BE2C (cell line): ENCODE measurements around the gene CADM2.

Source experiments
- DNase-seq: peaks from one replicate; pipeline ENCODE4 v3.0.0-alpha.2; 2020
- H3K27me3 ChIP-seq: fragments of 250-450 bp; sonication (Bioruptor Pico); 2 replicates; pipeline ENCODE4 v1.5.1; 2020; ENCODE audit warnings: mild to moderate bottlenecking
- H3K36me3 ChIP-seq: fragments of 250-450 bp; sonication (Bioruptor Pico); 2 replicates; pipeline ENCODE4 v1.5.1; 2020; ENCODE audit warnings: mild to moderate bottlenecking
- H3K4me1 ChIP-seq: fragments of 250-450 bp; sonication (Bioruptor Pico); 2 replicates; pipeline ENCODE4 v1.5.1; 2020
- H3K4me3 ChIP-seq: 2 replicates; pipeline ENCODE4 v1.5.1; 2011; ENCODE audit warnings: low read depth, low read length
- H3K9me3 ChIP-seq: fragments of 250-450 bp; sonication (Bioruptor Pico); 2 replicates; pipeline ENCODE4 v1.5.1; 2020
- TF ChIP-seq, protein P1 (sequence below): IDR thresholded peaks from 2 replicates; pipeline ENCODE4 v1.5.1; 2012; ENCODE audit warnings: mild to moderate bottlenecking, low read depth, low read length

Gene CADM2

DNA sequence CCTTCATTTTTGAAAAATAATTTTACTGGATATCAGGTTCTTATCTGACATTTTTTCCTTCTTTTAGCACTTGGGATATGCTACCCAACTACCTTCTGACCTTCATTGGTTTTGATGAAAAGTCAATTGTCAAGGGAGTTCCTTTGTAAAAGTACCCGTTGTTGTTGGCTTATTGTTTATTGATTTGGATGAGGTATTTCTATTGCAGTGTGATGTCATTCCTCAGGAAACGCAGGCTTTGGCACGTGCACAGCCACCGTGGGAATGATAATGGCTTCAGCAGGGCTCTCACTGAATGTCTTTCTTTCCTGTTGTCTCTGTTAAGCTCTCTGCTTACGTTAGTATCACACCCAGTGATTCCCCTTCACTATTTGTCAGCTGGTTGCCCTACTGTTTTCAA, 944.6 kb downstream of the CADM2 start:
- TF ChIP-seq, protein P1, sequence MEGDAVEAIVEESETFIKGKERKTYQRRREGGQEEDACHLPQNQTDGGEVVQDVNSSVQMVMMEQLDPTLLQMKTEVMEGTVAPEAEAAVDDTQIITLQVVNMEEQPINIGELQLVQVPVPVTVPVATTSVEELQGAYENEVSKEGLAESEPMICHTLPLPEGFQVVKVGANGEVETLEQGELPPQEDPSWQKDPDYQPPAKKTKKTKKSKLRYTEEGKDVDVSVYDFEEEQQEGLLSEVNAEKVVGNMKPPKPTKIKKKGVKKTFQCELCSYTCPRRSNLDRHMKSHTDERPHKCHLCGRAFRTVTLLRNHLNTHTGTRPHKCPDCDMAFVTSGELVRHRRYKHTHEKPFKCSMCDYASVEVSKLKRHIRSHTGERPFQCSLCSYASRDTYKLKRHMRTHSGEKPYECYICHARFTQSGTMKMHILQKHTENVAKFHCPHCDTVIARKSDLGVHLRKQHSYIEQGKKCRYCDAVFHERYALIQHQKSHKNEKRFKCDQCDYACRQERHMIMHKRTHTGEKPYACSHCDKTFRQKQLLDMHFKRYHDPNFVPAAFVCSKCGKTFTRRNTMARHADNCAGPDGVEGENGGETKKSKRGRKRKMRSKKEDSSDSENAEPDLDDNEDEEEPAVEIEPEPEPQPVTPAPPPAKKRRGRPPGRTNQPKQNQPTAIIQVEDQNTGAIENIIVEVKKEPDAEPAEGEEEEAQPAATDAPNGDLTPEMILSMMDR, result no peak
- H3K4me1 ChIP-seq, result no peaks in the 10 kb centered on the region
- no peaks in the 10 kb centered on the region for H3K9me3 ChIP-seq

DNA sequence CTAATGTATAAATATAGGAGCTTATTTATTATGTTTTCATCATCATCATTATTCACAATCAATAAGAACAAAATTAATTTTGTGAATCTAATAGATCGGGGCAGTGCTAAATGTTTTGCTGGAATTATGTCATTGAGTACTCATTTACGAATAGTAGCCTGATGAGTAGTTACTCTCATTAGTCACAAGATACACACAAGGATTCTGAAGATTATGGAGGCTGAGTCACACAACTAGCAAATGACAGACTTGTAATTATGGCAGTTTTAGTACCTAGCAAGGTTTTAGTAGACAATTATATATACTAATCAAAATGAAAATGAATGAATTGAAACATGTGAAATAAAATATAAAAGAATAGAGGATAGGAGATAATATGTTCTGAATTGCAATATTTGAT, 954.2 kb downstream of the CADM2 start:
- TF ChIP-seq, protein P1, result no peak
- no peaks in the 10 kb centered on the region for H3K27me3 ChIP-seq

More for the DNA sequence above, 944.6 kb downstream of the CADM2 start:
- no peaks in the 10 kb centered on the region for H3K36me3 ChIP-seq
- no peak for DNase-seq
- H3K27me3 ChIP-seq, result no peaks in the 10 kb centered on the region
- no peak overlapping the region for H3K4me3 ChIP-seq

DNA sequence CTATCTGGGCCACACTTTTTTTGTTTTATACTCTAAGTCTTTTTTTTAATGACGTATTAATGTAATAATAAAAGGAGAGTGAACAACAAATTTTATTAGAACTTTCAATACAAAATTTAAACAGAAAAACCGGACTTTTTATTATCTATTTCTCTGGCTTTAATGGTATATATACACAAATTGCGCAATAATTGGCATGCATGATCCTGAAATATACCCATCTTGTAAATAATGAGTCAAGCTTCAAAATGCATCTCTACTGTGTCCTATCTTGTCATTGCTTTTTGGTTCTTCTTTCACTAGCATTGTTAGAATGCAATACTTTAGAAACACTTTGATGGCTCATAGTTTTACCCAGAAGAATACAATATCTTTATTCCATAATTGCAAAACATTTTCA, 963.6 kb downstream of the CADM2 start:
- Histone ChIP-seq H3K27me3 (no peaks in the 10 kb centered on the region), H3K36me3 (no peaks in the 10 kb centered on the region), H3K4me3 (no peak overlapping the region), H3K4me1 (no peaks in the 10 kb centered on the region; the same call in 1 of the 2 replicates), H3K9me3 (no peaks in the 10 kb centered on the region)
- no peak for DNase-seq
- TF ChIP-seq, protein P1, result no peak

More for the DNA sequence above, 954.2 kb downstream of the CADM2 start:
- Histone ChIP-seq H3K36me3 (no peaks in the 10 kb centered on the region; the same call in 1 of the 2 replicates), H3K4me3 (no peak overlapping the region), H3K4me1 (no peaks in the 10 kb centered on the region), H3K9me3 (no peaks in the 10 kb centered on the region)
- DNase-seq, result no peak

DNA sequence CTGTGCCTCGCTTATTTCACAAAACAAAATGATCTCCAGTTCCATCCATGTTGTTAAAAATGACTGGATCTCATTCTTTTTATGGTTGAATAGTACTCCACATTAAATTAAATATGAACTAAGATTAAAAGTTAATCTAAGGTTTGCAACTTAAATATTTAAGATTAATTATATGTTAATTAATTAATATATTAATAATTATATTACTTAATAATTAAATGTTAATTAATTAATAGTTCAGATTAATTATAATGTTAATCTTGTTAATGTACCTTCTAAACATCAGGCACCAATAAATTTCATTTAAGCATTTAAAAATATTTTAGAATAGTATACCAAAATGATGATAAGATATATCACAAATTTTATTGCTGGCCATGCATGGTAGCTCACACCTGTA, 971.9 kb downstream of the CADM2 start:
- no peak for DNase-seq
- Histone ChIP-seq H3K36me3 (no peaks in the 10 kb centered on the region), H3K4me3 (no peak overlapping the region), H3K27me3 (no peaks in the 10 kb centered on the region), H3K4me1 (no peaks in the 10 kb centered on the region), H3K9me3 (no peaks in the 10 kb centered on the region)
- TF ChIP-seq, protein P1, result no peak

DNA sequence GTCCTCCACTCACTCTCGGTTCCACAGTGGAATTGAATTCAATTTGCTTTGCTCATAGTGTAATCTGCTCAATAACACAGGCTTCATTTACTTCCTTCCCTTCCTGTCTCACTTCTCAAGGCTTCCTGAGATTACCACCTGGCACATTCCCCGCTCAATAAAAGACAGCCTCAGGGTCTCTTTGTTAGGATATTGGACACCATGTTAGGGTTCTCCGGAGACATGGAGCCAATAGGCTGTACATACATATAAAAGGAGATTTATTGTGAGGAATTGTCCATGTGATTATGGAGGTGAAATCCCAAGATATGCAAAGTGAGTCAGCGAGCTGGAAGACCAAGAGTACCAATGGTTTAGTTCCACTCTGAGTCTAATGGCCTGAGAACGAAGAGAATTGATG, 974.5 kb downstream of the CADM2 start:
- no peak for DNase-seq
- no peaks in the 10 kb centered on the region for H3K4me1 ChIP-seq
- H3K36me3 ChIP-seq, result no peaks in the 10 kb centered on the region
- H3K9me3 ChIP-seq, result no peaks in the 10 kb centered on the region
- H3K27me3 ChIP-seq, result no peaks in the 10 kb centered on the region
- TF ChIP-seq, protein P1, result no peak
- no peak overlapping the region for H3K4me3 ChIP-seq

DNA sequence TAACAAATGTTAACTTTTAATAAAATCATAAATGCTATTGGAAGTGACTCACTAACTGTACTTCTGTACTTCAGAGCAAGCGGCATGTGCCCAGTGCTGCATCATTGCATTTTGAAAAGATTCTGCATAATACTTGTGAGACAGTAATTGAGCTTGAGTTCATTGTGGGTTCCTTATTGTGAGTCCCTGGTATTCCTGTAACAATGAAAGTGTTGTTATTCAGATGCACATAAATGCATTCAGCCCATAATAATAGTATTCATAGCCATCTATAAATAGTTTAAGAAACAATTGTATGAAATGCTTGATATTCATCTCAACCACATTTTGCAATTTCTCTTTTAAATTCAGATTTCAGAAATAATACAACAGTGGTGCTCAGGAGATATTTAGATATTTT, 976.4 kb downstream of the CADM2 start:
- Histone ChIP-seq H3K27me3 (no peaks in the 10 kb centered on the region), H3K4me3 (no peak overlapping the region), H3K36me3 (no peaks in the 10 kb centered on the region), H3K4me1 (no peaks in the 10 kb centered on the region), H3K9me3 (no peaks in the 10 kb centered on the region)
- TF ChIP-seq, protein P1, result no peak
- no peak for DNase-seq
